Smooth muscle cell (in vitro differentiated cells): ENCODE results near the gene ERI3. TPM values are rescaled to one million over a fixed set of nuclear protein-coding genes. Genes with fewer than 3 reads are reported as not detected.

Experiments used
- DNase-seq: peaks from one replicate; lab custom pipeline; 2025; ENCODE audit not compliant: unreplicated experiment; lab: John Stamatoyannopoulos, UW
- H2AFZ ChIP-seq: fragments of 200-600 bp; sonication (generic); 2 replicates; pipeline ENCODE4 v1.6.0; 2016; ENCODE audit warnings: antibody characterized with exemption, low read depth, mild to moderate bottlenecking
- H3F3A ChIP-seq: fragments of 200-600 bp; sonication (generic); 2 replicates; pipeline ENCODE4 v1.6.0; 2017; ENCODE audit warnings: antibody characterized with exemption, low read depth
- H3K27ac ChIP-seq: fragments of 200-600 bp; sonication (generic); 2 replicates; pipeline ENCODE4 v1.5.1; 2016; ENCODE audit warnings: low read depth, mild to moderate bottlenecking
- H3K27me3 ChIP-seq: fragments of 200-600 bp; sonication (generic); 2 replicates; pipeline ENCODE4 v1.6.1; 2016; ENCODE audit warnings: low read depth, mild to moderate bottlenecking
- H3K36me3 ChIP-seq: fragments of 200-600 bp; sonication (generic); 2 replicates; pipeline ENCODE4 v1.5.1; 2016; ENCODE audit warnings: low read depth
- H3K4me1 ChIP-seq: fragments of 200-600 bp; sonication (generic); 2 replicates; pipeline ENCODE4 v1.5.1; 2016; ENCODE audit warnings: low read depth
- H3K4me2 ChIP-seq: fragments of 200-600 bp; sonication (generic); 2 replicates; pipeline ENCODE4 v1.6.0; 2016; ENCODE audit warnings: mild to moderate bottlenecking
- H3K4me3 ChIP-seq: fragments of 200-600 bp; sonication (generic); 2 replicates; pipeline ENCODE4 v1.5.1; 2016; ENCODE audit warnings: mild to moderate bottlenecking
- H3K79me2 ChIP-seq: fragments of 200-600 bp; sonication (generic); 2 replicates; pipeline ENCODE4 v1.6.0; 2016; ENCODE audit warnings: low read depth, mild to moderate bottlenecking
- H3K9ac ChIP-seq: fragments of 200-600 bp; sonication (generic); 2 replicates; pipeline ENCODE4 v1.6.0; 2016; ENCODE audit warnings: low read depth
- H3K9me3 ChIP-seq: fragments of 200-600 bp; sonication (generic); replicated peaks from 2 replicates; pipeline ENCODE4 v1.5.1; 2016; ENCODE audit warnings: low read depth
- H4K20me1 ChIP-seq: fragments of 200-600 bp; sonication (generic); 2 replicates; pipeline ENCODE4 v1.6.0; 2016; ENCODE audit warnings: low read depth
- WGBS: methylation state at CpG from one replicate; pipeline ENCODE4 v1.1.7; 2016; ENCODE audit warnings: low lambda C conversion rate; 5-methylcytosine and 5-hydroxymethylcytosine counted together
- polyA plus RNA-seq: library from polyadenylated mRNA; unstranded; fragments of >200 nt; fragmentation: Nextera tagmentation; extraction: Ambion mirVana; gene quantifications from 2 replicates; pipeline ENCODE4 v1.2.1, GENCODE V29; 2016
- total RNA-seq: library from RNA; depleted of rRNA; stranded (reverse); fragments of >200 nt; gene quantifications from 2 replicates; pipeline ENCODE4 v1.2.3, GENCODE V29; 2014
- TF ChIP-seq, protein P1 (sequence below): fragments of 200-600 bp; sonication (generic); IDR thresholded peaks from 2 replicates; pipeline ENCODE4 v1.5.1; 2017; ENCODE audit warnings: borderline replicate concordance, mild to moderate bottlenecking, antibody characterized with exemption; ENCODE audit not compliant: insufficient read depth, poor library complexity, severe bottlenecking

Gene ERI3
- total and polyA plus RNA-seq, 2 experiments from 2014 or later, result 91.2 to 112 TPM

DNA sequence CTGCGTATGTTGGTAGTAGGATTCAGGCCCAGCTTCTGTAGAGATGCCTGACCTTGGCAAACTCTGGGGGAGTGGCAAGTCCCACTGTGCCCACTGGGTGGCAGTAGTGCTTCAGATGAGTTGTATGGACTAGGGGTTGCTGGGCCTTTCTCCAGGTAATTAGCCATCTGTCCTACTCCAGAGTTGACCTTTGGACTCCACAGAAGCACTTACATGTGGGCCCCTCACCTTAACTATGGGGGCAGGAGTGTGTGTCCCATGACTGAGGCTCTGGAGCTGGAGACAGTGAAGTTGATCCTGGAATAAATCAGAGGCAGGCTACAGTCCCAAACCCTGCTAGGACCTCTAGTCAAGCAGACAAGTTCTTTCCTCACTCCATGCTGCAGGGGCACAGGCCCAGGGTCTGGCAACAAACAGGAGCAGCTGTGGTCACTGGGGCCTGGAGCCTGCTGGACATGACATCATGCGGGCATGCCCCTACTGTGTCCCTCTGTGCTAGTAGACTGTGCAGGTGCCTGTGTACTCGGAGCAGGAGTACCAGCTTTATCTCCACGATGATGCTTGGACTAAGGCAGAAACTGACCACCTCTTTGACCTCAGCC lies 137.1 kb downstream of the ERI3 start:
- H3K9ac ChIP-seq, result no peak overlapping the region
- H3K27me3 ChIP-seq, result no peaks in the 10 kb centered on the region
- H3K9me3 ChIP-seq, result no peaks in the 10 kb centered on the region
- TF ChIP-seq, protein P1, sequence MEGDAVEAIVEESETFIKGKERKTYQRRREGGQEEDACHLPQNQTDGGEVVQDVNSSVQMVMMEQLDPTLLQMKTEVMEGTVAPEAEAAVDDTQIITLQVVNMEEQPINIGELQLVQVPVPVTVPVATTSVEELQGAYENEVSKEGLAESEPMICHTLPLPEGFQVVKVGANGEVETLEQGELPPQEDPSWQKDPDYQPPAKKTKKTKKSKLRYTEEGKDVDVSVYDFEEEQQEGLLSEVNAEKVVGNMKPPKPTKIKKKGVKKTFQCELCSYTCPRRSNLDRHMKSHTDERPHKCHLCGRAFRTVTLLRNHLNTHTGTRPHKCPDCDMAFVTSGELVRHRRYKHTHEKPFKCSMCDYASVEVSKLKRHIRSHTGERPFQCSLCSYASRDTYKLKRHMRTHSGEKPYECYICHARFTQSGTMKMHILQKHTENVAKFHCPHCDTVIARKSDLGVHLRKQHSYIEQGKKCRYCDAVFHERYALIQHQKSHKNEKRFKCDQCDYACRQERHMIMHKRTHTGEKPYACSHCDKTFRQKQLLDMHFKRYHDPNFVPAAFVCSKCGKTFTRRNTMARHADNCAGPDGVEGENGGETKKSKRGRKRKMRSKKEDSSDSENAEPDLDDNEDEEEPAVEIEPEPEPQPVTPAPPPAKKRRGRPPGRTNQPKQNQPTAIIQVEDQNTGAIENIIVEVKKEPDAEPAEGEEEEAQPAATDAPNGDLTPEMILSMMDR, result peak; percentile 85
- peaks cover 3% of the 10 kb centered on the region for H4K20me1 ChIP-seq
- no peaks in the 10 kb centered on the region for H3K79me2 ChIP-seq
- WGBS, result 83% methylated on average over 4 of the region's 4 CpGs
- H3K4me1 ChIP-seq, result peaks cover 1% of the 10 kb centered on the region
- no peaks in the 10 kb centered on the region for H3K36me3 ChIP-seq
- H3K4me3 ChIP-seq, result no peak overlapping the region
- H2AFZ ChIP-seq, result no peak overlapping the region
- no peak overlapping the region for H3K4me2 ChIP-seq
- no peak overlapping the region for H3K27ac ChIP-seq
- peak; percentile 17 for DNase-seq
- H3F3A ChIP-seq, result no peaks in the 10 kb centered on the region

DNA sequence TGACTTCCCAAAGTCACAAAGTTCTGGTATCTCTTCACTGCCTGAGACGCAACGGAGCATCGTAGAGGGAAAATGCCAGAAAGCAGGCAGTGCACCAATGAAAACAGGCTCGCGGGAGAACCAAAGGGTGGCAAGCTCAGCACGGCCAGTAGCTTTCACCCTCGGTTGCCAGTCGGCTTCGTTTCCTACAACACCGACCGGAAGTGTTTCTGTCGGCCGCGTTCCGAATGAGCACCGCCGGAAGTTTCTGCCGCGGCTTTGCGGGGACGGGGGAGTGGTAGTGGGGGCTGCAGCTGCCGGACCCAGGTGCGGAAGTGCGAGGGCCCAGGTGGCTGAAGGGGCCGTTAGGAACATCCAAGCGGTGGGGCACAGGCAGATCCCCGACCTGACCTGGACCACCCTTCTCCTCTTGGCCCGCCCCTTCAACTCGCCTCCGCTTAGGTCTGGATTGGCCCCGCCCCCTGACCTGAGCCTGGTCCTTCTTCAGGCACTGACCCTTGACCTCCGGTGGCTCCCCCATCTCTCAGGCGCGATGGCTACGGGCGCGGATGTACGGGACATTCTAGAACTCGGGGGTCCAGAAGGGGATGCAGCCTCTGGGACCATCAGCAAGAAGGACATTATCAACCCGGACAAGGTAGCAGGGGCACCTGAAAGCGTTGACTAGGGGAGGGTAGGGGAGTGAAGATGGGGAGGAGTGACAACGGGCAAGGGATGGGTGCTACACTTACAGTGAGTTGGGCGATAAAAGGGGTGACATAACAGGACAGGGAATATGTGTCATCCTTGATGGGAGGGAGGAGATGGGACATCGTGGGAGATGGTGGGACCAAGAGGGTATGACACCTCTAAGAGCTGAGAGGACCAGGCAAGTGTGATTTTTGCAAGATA lies 141.6 kb downstream of the ERI3 start, which contains the start of gene DMAP1:
DMAP1 (plus strand) TSS at position 250 of the 891 bp plus-strand sequence; CDS start at position 533, 283 bp downstream.
- H3K79me2 ChIP-seq, result no peaks in the 10 kb centered on the region
- no peaks in the 10 kb centered on the region for H3K36me3 ChIP-seq
- no peaks in the 10 kb centered on the region for H3K27me3 ChIP-seq
- no peaks in the 10 kb centered on the region for H3F3A ChIP-seq
- peaks cover 3% of the 10 kb centered on the region for H4K20me1 ChIP-seq
- peak; percentile 30 for DNase-seq
- H3K9me3 ChIP-seq, result no peaks in the 10 kb centered on the region
- 3% methylated on average over 43 of the region's 44 CpGs for WGBS
- peak within 1 kb of the TSS; percentile 85 for H3K4me3 ChIP-seq
- H3K27ac ChIP-seq, result no peak within 1 kb of the TSS
- H3K4me2 ChIP-seq, result peak within 1 kb of the TSS; percentile 93
- TF ChIP-seq, protein P1, result no peak
- H3K9ac ChIP-seq, result peak within 1 kb of the TSS; percentile 70
- H3K4me1 ChIP-seq, result peaks cover 5% of the 10 kb centered on the region
- H2AFZ ChIP-seq, result peak within 1 kb of the TSS; percentile 91

DNA sequence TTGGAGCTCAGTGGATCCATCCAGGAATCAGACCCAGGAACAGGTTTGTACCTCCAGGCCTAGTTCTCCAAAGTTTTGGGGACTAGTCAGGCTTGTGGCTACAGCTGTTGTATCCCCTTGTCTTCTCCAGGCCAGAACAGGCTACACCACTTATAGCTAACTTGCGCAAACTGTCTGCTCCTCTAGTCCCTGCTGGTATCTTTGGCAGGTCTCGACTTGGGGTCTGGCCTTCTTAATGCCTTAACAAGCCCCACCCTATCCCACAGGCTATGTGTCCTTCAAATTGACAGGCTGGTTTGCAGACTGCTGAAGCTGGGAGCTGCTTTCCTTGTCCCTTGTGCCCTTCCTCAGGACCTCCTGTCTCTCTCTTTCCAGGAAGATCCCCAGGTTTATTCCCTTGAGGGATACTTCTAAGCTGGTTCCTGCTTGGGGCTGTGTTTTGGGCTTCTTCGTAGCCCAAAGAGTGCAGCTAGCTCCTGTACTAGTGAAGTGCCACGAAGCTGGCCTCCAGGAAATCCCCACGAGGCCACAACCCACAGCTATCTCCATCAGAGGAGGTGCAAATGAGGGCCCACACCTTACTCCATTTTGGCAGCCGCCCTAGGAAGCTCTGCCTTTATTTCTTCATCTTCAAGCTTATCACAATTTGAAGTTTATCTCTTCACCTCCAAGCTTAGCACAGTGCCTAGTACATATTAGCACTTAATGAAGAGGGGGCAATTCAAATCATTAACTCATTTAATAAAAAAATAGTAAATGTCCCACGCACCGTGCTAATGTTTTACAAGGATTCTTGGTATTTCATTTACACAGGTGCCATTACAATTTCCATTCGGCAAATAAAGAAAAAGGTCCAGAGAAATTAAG lies 142.5 kb downstream of the ERI3 start:
- Histone ChIP-seq H3K4me2 (peak overlapping the region; percentile 93), H3K4me3 (peak overlapping the region; percentile 85), H3K9ac (no peak overlapping the region), H3F3A (no peaks in the 10 kb centered on the region), H2AFZ (peak overlapping the region; percentile 91), H4K20me1 (no peaks in the 10 kb centered on the region), H3K27ac (no peak overlapping the region), H3K9me3 (no peaks in the 10 kb centered on the region), H3K4me1 (peaks cover 5% of the 10 kb centered on the region), H3K27me3 (no peaks in the 10 kb centered on the region), H3K36me3 (no peaks in the 10 kb centered on the region), H3K79me2 (no peaks in the 10 kb centered on the region)
- no peak for DNase-seq
- 68% methylated on average over 9 of the region's 9 CpGs for WGBS
- TF ChIP-seq, protein P1, result no peak
